ENCODE results near the gene ABLIM2.

ABLIM2 gene

GRCh38 chr4:8026453-8026852 is 132.2 kb downstream of the ABLIM2 start:
- no peak for DNase-seq (ENCODE audit: low read depth in 1 of 2, low spot score in 1 of 2)
- Histone ChIP-seq H3K27me3 (ENCODE audit: insufficient read depth, poor library complexity, severe bottlenecking) (no peaks in the 10 kb centered on the region), H3K4me3 (replicated peaks; ENCODE audit: insufficient read depth, low read length) (no peak overlapping the region), H3K27ac (replicated peaks) (no peak overlapping the region)
- TF ChIP-seq POLR2AphosphoS5 (IDR thresholded peaks at IDR 0.05; ENCODE audit: low read depth) (no peak), CTCF (IDR thresholded peaks at IDR 0.05; ENCODE audit: insufficient read depth, low read length) (no peak), SPI1 (IDR thresholded peaks at IDR 0.05; ENCODE audit: borderline replicate concordance, low read depth) (no peak), GABPA (IDR thresholded peaks at IDR 0.05; ENCODE audit: low read depth) (no peak), REST (IDR thresholded peaks at IDR 0.05; ENCODE audit: insufficient replicate concordance, low read depth) (no peak)

DNA sequence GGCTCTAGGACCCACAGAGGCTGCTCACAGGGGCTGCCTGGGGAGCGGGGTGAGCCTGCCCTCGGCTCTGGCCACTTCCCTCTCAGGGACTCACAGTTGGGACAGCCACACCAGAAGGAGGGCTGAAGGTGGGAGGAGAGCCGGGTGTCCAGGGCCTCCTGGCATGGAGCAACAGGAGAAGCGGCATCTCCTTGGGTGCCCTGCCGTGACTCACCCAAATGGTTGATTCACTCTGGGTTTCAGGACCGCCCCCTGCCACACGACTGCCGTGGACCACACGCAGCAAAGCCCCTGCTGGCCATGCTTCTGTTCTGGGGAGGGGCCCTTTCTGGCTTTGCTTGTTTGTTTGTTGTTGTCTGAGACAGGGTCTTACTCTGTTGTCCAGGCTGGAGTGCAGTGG is 132.9 kb downstream of the ABLIM2 start:
- TF ChIP-seq CTCF (IDR thresholded peaks at IDR 0.05; ENCODE audit: insufficient read depth, low read length) (no peak), REST (IDR thresholded peaks at IDR 0.05; ENCODE audit: insufficient replicate concordance, low read depth) (no peak), POLR2AphosphoS5 (IDR thresholded peaks at IDR 0.05; ENCODE audit: low read depth) (no peak), GABPA (IDR thresholded peaks at IDR 0.05; ENCODE audit: low read depth) (no peak), SPI1 (IDR thresholded peaks at IDR 0.05; ENCODE audit: borderline replicate concordance, low read depth) (no peak)
- DNase-seq (ENCODE audit: low read depth in 1 of 2, low spot score in 1 of 2): no peak
- Histone ChIP-seq H3K4me3 (replicated peaks; ENCODE audit: insufficient read depth, low read length) (no peak overlapping the region), H3K27me3 (ENCODE audit: insufficient read depth, poor library complexity, severe bottlenecking) (no peaks in the 10 kb centered on the region), H3K27ac (replicated peaks) (no peak overlapping the region)

GRCh38 chr4:8024073-8024786 is 134.4 kb downstream of the ABLIM2 start:
- Histone ChIP-seq H3K27ac (replicated peaks) (no peak overlapping the region), H3K4me3 (replicated peaks; ENCODE audit: insufficient read depth, low read length) (no peak overlapping the region), H3K27me3 (ENCODE audit: insufficient read depth, poor library complexity, severe bottlenecking) (no peaks in the 10 kb centered on the region)
- no peak for DNase-seq (ENCODE audit: low read depth in 1 of 2, low spot score in 1 of 2)
- no peak for TF ChIP-seq CTCF (IDR thresholded peaks at IDR 0.05; ENCODE audit: insufficient read depth, low read length)
- TF ChIP-seq GABPA (IDR thresholded peaks at IDR 0.05; ENCODE audit: low read depth): no peak
- no peak for TF ChIP-seq POLR2AphosphoS5 (IDR thresholded peaks at IDR 0.05; ENCODE audit: low read depth)
- no peak for TF ChIP-seq SPI1 (IDR thresholded peaks at IDR 0.05; ENCODE audit: borderline replicate concordance, low read depth)
- TF ChIP-seq REST (IDR thresholded peaks at IDR 0.05; ENCODE audit: insufficient replicate concordance, low read depth): no peak
